Adipocyte (in vitro differentiated cells): Measurements from ENCODE around the gene GPC3.
"Not testable (repeated sequence)": the region's sequence is repeated elsewhere in the genome, so short reads cannot be mapped to it uniquely, and the experiment has no call there.

Source experiments
- DNase-seq: peaks from one replicate; pipeline ENCODE4 v3.0.0-alpha.2; 2015; ENCODE audit warnings: low read depth
- H3K27me3 ChIP-seq: replicated peaks from 2 replicates; pipeline ENCODE4 v1.7.0; 2013; ENCODE audit warnings: mild to moderate bottlenecking, low read length, moderate library complexity; ENCODE audit not compliant: control insufficient read depth, insufficient read depth
- H3K36me3 ChIP-seq: 2 replicates; pipeline ENCODE4 v1.7.0; 2013; ENCODE audit warnings: low read length, mild to moderate bottlenecking, moderate library complexity; ENCODE audit not compliant: control insufficient read depth, insufficient read depth, severe bottlenecking
- H3K4me1 ChIP-seq: 2 replicates; pipeline ENCODE4 v1.7.0; 2013; ENCODE audit warnings: mild to moderate bottlenecking, low read length, moderate library complexity; ENCODE audit not compliant: control insufficient read depth, insufficient read depth
- H3K4me3 ChIP-seq: 2 replicates; pipeline ENCODE4 v1.7.0; 2013; ENCODE audit warnings: mild to moderate bottlenecking, low read length, moderate library complexity
- H3K9ac ChIP-seq: 2 replicates; pipeline ENCODE4 v1.7.0; 2013; ENCODE audit warnings: mild to moderate bottlenecking, low read length, moderate library complexity
- H3K9me3 ChIP-seq: 2 replicates; pipeline ENCODE4 v1.7.0; 2013; ENCODE audit warnings: mild to moderate bottlenecking, low read length, moderate library complexity; ENCODE audit not compliant: control insufficient read depth

GPC3 gene

DNA sequence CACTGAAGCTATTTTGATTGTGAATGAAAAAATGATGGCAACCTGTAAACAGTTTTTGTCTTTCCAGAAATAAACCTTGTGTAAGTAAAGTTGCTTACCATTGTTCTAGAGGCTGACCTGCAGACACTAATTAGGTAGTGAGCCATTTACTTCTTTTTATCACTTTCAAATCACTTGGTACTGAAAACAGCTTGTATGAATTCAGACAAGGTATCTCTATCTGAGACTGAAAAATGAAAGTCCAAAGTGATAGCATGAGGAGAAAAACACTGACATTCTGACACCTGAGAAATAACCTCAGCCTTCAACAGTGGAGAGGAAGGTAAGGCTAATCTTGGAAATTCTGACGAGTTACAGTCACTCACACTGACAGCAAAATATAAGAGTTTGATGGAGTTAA lies 238.8 kb downstream of the GPC3 start:
- H3K9ac ChIP-seq: peak overlapping the region; percentile 13
- peaks cover 28% of the 10 kb centered on the region for H3K4me1 ChIP-seq
- H3K36me3 ChIP-seq: no peaks in the 10 kb centered on the region
- H3K4me3 ChIP-seq: no peak overlapping the region
- no peak for DNase-seq
- H3K9me3 ChIP-seq: no peaks in the 10 kb centered on the region
- H3K27me3 ChIP-seq: peaks cover 6% of the 10 kb centered on the region

DNA sequence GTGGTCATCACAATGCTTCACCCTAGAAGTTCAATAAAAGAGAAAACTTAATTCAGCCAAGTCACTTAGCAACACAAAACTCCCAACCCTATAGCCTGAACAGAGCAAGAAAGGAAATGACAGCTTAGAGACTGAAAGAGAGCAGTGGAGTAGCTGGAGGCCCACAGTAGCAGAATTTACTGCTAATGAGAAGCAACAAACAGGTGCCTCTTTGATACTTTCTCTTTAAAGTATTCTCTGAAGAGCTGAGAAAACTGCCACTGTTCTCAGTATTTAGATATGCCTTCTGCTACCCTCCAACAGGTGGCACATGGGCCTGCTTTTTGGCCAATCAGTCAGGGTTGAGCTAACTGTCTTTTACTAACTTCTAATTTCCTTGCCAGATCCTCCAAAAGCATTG lies 240.0 kb downstream of the GPC3 start:
- no peaks in the 10 kb centered on the region for H3K36me3 ChIP-seq
- no peak for DNase-seq
- H3K4me3 ChIP-seq: no peak overlapping the region
- H3K9ac ChIP-seq: peak overlapping the region; percentile 59
- H3K4me1 ChIP-seq: peaks cover 33% of the 10 kb centered on the region
- H3K9me3 ChIP-seq: no peaks in the 10 kb centered on the region
- H3K27me3 ChIP-seq: peaks cover 6% of the 10 kb centered on the region

DNA sequence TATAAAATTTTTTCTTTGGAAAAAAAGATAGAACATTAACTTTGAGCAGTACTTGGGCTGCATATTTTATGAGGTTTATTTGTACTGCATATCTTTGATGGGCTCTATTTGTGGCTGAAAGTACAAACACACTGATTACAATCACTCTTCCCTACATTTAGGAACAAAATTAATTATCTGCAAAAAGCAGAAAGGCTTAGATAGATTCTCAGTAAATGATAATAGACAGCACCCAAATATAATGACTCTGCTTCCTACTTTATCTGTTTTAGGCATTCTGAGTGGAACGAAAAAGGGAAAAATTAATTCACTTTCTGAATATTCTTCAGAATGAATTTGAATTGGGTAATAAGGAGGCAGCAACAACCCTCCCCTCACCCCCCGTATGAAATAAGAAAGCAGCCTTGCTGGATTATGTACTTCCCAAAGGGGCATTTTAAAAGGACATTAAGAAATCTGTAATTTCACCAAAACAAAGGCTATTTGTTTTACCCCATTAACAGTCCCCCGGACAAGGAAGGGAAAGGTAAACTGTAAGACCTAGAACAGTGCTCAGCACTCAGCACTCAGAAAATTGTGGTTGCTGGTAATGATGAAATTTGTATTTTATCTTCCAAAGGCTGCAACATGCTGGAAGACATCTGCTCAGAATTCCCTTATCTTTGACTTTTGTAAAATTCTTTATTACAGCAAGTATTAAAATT lies 242.6 kb downstream of the GPC3 start:
- H3K27me3 ChIP-seq: peaks cover 6% of the 10 kb centered on the region
- no peak for DNase-seq
- H3K9me3 ChIP-seq: no peaks in the 10 kb centered on the region
- H3K9ac ChIP-seq: peak overlapping the region; percentile 50
- no peaks in the 10 kb centered on the region for H3K36me3 ChIP-seq
- H3K4me3 ChIP-seq: no peak overlapping the region
- H3K4me1 ChIP-seq: peaks cover 31% of the 10 kb centered on the region

DNA sequence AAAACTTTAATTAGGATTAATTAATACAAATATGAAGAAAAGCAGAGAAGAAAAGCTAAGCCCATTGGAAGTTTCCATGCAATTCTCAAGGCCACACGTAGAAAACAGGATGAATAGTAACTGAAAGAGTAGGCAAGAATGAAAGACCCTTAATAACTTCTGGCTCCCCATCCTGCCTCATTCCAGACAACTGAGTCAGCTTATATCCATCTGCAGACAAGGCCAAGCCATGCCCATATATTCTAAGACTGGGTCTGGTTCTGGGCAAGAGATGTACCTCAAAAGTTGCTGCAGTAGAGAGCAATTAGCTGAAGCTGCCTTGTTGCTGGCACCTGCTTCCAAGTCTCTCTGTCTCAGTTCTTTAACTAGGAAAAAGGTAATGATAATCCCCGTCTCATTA lies 244.1 kb downstream of the GPC3 start:
- H3K4me3 ChIP-seq: no peak overlapping the region
- peaks cover 6% of the 10 kb centered on the region for H3K27me3 ChIP-seq
- DNase-seq: no peak
- no peaks in the 10 kb centered on the region for H3K9me3 ChIP-seq
- H3K9ac ChIP-seq: no peak overlapping the region
- H3K36me3 ChIP-seq: no peaks in the 10 kb centered on the region
- peaks cover 26% of the 10 kb centered on the region for H3K4me1 ChIP-seq

DNA sequence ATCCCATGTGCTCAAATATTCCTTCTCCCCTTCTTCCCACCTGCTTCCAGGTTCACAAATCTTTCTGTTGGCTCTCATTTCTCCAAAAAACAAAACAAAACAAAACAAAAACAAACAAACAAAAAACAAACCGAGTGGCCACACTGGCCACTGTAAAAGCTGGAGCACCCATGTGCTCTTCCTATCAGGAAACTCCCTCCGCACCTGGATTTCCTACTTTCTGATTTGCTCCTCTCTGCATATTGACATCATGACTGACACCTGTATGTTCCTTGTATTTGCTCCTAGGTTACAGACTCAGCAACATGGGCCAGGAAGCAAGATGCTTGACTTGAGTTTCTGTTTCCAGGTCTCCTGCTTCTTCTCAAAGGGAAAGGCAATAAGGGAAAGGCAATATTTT lies 258.8 kb downstream of the GPC3 start:
- peaks cover 17% of the 10 kb centered on the region for H3K27me3 ChIP-seq
- no peaks in the 10 kb centered on the region for H3K4me1 ChIP-seq
- no peaks in the 10 kb centered on the region for H3K36me3 ChIP-seq
- H3K9me3 ChIP-seq: no peaks in the 10 kb centered on the region
- no peak for DNase-seq
- no peak overlapping the region for H3K9ac ChIP-seq
- peak overlapping the region; percentile 16 for H3K4me3 ChIP-seq

DNA sequence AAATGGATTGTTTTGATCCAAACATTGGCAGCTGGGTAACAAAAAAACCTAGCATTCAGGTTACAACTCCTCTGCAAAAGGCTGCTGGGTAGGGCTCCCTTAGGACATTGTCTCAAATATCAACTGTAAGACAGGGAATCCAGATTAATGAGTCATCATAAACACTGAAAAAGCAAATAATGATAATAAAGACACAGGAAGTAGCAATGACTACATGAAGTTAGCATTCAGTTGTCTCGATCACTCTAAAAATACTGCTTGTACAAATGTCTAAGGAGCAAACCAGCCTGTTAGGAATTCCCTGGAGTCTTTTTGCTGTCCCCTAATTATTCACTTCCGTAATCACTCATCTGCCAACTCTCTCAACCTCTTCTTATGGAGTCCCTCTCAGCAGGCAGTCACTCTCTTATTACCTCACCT lies 259.2 kb downstream of the GPC3 start:
- Histone ChIP-seq H3K9me3 (no peaks in the 10 kb centered on the region), H3K9ac (no peak overlapping the region), H3K27me3 (peaks cover 17% of the 10 kb centered on the region), H3K36me3 (no peaks in the 10 kb centered on the region), H3K4me1 (no peaks in the 10 kb centered on the region), H3K4me3 (peak overlapping the region; percentile 16)
- peak; percentile 63 for DNase-seq

DNA sequence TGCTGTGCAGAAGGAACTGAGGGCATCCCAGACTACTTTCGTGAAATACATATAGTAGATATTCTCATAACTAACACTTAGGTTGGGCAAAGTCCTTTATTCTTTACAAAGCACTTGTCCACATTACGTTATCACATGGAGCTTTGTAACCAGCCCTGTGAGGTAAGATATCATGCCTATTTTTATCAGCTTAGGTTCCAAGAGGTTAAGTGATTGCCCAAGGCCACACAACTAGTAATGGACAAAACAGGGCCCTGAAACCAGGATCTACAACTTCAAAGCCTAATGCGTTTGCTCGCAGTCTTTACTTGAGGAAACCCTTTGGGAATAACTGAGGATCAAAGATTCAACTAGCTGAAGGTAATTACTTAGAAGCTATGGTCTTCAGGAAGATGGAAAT lies 261.5 kb downstream of the GPC3 start:
- Histone ChIP-seq H3K36me3 (no peaks in the 10 kb centered on the region), H3K4me3 (no peak overlapping the region), H3K4me1 (no peaks in the 10 kb centered on the region), H3K27me3 (peaks cover 11% of the 10 kb centered on the region), H3K9me3 (no peaks in the 10 kb centered on the region), H3K9ac (no peak overlapping the region)
- no peak for DNase-seq

DNA sequence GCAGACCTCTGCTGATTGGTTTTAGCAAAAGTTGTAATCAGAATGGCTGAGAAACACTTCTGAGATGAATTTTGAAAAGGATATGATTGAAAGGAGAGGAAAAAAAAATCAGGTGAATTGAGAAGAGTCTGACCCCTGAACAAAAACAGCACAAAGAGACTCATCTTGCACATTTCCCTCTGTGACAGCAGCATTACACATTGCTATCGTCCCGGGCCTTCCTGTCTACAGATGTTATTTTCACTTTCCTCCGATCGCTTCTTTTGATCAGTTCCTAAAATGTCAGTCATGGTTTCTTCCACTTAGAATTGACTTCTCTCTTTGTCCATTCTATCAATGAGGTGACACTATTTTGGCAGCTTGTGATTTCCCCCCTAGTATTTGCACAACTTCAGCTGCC lies 262.6 kb downstream of the GPC3 start:
- Histone ChIP-seq H3K36me3 (no peaks in the 10 kb centered on the region), H3K27me3 (peaks cover 5% of the 10 kb centered on the region), H3K4me1 (no peaks in the 10 kb centered on the region), H3K4me3 (no peak overlapping the region), H3K9ac (no peak overlapping the region), H3K9me3 (no peaks in the 10 kb centered on the region)
- DNase-seq: no peak

DNA sequence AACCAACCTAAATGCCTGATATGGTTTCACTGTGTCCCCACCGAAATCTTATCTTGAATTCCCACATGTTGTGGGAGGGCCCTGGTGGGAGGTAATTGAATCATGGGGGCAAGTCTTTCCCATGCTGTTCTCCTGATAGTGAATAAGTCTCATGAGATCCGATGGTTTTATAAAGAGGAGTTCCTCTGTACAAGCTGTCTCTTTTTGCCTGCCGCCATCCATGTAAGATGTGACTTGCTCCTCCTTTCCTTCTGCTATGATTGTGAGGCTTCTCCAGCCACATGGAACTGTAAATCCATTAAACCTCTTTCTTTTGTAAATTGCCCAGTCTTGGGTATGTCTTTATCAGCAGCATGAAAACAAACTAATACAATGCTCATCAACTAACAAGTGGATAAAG lies 265.1 kb downstream of the GPC3 start:
- DNase-seq, H3K4me3 ChIP-seq, H3K27me3 ChIP-seq, H3K9ac ChIP-seq, H3K36me3 ChIP-seq, H3K4me1 ChIP-seq: not testable (repeated sequence)
- H3K9me3 ChIP-seq: peaks cover 16% of the 10 kb centered on the region

DNA sequence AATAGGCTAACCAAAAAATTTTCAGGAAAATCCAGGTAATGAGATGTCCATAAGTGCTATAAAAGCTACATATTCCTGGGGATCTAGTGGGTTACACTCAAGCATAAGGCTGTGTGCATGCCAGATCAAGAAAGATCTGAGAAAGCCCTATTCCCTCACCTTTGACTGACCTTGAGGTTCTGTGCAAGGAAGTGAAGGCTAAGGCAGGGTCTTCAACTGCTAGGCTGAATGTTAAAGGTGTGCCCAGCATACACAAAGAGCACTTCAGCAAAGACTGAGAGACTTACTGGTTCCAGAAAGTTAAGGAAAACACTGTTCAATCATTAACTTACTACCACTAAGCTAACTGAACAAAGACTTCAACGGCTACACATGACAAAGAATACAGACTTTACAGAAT lies 269.7 kb downstream of the GPC3 start:
- Histone ChIP-seq H3K9me3 (peaks cover 16% of the 10 kb centered on the region), H3K4me1 (peaks cover 4% of the 10 kb centered on the region), H3K9ac (no peak overlapping the region), H3K27me3 (peaks cover 3% of the 10 kb centered on the region), H3K4me3 (no peak overlapping the region), H3K36me3 (no peaks in the 10 kb centered on the region)
- no peak for DNase-seq

DNA sequence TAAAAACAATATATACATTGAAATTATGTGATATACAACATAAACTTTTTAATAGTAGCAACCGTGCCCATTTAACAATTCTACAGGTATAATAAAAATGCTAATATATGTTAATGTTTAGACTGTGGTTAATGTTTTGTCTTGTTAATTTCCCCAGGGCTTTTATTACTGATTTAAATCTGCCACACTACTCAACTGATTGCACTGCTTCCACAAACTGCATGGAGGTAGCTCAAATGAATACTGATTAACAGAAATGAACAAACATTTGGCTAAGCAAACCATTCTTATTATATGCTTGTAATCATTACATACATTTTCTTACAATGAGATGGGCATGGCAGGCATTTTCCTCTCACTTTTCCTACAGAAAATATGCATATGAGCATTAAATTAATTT lies 275.9 kb downstream of the GPC3 start:
- H3K4me3 ChIP-seq: no peak overlapping the region
- no peak overlapping the region for H3K9ac ChIP-seq
- peaks cover 6% of the 10 kb centered on the region for H3K27me3 ChIP-seq
- no peaks in the 10 kb centered on the region for H3K36me3 ChIP-seq
- peaks cover 4% of the 10 kb centered on the region for H3K4me1 ChIP-seq
- H3K9me3 ChIP-seq: no peaks in the 10 kb centered on the region
- DNase-seq: no peak

DNA sequence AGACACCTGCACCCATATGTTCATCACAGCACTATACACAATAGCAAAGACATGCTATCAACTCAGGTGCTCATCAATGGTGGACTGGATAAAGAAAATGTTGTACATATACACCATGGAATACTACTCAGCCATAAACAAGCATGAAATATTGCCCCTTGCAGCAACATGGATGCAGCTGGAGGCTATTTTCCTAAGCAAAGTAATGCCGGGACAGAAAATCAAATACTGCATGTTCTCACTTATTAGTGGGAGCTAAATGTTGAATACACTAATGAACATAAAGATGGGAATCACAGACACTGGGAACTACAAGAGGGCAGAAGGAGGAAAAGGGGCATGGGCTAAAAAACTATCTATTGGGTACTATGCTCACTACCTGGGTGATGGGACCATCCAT lies 278.5 kb downstream of the GPC3 start:
- no peak overlapping the region for H3K9ac ChIP-seq
- peaks cover 12% of the 10 kb centered on the region for H3K27me3 ChIP-seq
- no peaks in the 10 kb centered on the region for H3K36me3 ChIP-seq
- DNase-seq: no peak
- H3K9me3 ChIP-seq: no peaks in the 10 kb centered on the region
- no peak overlapping the region for H3K4me3 ChIP-seq
- peaks cover 4% of the 10 kb centered on the region for H3K4me1 ChIP-seq
